Keratinocyte (primary cell): ENCODE data around the gene HLA-DQB1.

Source experiments
- CTCF ChIP-seq, 3 experiments: IDR thresholded peaks in 1 of 3; conservative IDR thresholded peaks in 1 of 3; optimal IDR thresholded peaks in 1 of 3; 2 replicates in 2 of 3; 3 replicates in 1 of 3; pipeline versions ENCODE3 to v1.5.1; 2011; ENCODE audit warnings: low read length in 3 of 3, mild to moderate bottlenecking in 3 of 3, moderate library complexity in 2 of 3, control low read depth in 1 of 3, inconsistent platforms in 1 of 3; ENCODE audit not compliant: insufficient read depth in 2 of 3; ENCODE audit errors: extremely low read depth in 1 of 3
- EZH2 ChIP-seq: IDR thresholded peaks from one replicate; pipeline ENCODE4 v1.6.1; 2012; ENCODE audit warnings: inconsistent platforms, mild to moderate bottlenecking, low read length, moderate library complexity

GRCh38 chr6:32613475-32613874, 53.0 kb downstream of the HLA-DQB1 start:
- TF ChIP-seq CTCF (optimal IDR thresholded peaks at IDR 0.05 in 1 of 3, IDR thresholded peaks at IDR 0.05 in 1 of 3, conservative IDR thresholded peaks at IDR 0.05 in 1 of 3; ENCODE audit: extremely low read depth in 1 of 3, insufficient read depth in 2 of 3, low read length in 3 of 3) (no peak), EZH2 (no peak)
